HG03066 (cell line): ENCODE results near the gene PSMG3.

Experiments
- ATAC-seq: cut with Tn5 transposase; IDR thresholded peaks from one replicate; pipeline ENCODE4 v1.9.1; 2021; ENCODE audit warnings: low read depth; ENCODE audit not compliant: unreplicated experiment

PSMG3 gene

DNA sequence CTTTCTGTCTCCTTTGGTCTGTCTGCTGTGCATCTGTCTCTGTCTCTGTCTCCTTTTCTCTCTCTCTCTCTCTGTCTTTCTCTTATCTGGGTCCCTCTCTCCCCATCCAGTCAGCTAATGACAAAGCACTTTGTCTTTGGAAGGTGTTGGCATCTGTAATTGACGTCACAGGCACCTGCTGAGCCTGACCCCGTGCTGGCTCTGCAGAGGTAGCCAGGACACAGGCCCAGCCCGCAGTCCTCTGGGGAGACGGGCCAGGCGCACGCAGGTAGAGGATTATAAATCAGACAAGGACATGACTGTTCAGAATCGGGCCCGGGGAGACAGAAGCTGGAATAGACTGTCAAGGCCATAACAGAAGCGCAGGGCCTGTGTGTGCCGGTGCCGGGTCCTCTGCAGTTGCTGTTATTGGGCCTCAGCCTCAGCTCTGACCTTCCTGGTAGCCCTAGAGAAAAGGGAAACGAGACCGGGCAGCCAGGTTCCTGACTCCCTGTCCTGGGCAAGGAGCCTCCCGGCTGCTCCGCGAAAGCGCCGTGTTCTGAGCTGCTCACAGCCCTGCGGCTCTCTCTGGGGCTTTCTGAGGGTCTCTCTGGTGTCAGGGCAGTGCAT is 10.7 kb upstream of the PSMG3 start:
- ATAC-seq = no peak

DNA sequence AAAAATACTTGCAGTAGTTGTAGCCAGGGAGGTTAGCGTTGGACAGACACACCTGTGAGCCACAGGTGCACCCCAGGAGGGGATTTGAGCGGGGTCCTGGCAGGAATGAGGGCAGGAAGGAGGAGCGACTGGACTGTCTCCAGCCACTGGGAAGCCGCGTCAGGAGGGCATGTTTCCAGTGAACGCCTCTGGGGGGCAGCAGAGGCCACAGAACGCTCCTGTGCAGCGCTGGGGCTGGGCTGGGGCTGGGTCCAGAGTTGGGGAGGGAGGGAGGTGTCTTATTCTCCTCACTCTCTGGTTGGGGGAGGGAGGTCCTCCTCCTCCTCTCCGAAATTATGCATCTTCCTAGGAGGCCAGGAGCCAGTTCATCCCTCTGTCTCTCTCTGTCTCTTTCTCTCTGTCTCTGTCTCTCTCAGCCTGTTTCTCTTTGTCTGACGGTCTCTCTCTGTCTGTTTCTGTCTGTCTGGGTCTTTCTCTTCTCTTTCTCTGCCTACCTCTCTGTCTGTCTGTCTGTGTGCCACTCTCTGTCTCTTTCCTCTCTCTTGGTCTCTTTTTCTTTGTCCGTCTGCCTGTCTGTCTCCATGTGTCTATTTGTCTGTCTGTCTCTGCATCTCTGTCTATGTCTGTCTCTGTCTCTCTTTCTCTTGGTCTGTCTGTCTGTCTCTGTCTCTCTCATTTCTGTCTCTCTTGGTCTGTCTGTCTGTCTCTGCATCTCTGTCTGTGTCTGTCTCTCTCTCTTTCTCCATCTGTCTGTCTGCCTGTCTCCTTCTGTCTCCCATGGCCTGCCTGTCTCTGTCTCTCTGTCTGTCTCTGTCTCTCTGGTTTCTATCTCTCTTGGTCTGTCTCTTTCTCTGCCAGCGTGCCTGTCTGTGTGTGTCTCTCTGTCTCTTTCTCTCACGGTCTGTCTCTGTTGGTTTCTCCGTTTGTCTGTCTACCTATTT is 9.9 kb upstream of the PSMG3 start:
- no peak for ATAC-seq

DNA sequence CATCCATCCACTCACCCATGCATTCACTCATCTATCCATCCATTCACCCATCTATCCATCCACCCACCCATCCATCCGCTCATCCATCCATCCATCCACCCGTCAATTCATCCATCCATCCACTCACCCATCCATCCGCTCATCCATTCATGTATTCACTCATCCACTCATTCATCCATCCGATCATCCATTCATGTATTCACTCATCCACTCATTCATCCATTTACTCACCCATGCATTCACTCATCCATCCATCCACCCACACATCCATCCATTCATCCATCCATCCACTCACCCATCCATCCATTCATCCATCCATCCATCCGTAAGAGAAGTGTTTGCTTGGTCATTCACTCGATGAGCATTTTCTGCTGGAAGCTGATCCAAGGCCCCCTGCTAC is 8.7 kb upstream of the PSMG3 start:
- no peak for ATAC-seq

- no peak for ATAC-seq
Observed at GRCh38 chr7:1576521-1577253, 6.9 kb upstream of the PSMG3 start.

GRCh38 chr7:1575809-1576208 is 6.0 kb upstream of the PSMG3 start:
- no peak for ATAC-seq

- no peak for ATAC-seq
Observed at GRCh38 chr7:1572111-1572822, 2.4 kb upstream of the PSMG3 start.

DNA sequence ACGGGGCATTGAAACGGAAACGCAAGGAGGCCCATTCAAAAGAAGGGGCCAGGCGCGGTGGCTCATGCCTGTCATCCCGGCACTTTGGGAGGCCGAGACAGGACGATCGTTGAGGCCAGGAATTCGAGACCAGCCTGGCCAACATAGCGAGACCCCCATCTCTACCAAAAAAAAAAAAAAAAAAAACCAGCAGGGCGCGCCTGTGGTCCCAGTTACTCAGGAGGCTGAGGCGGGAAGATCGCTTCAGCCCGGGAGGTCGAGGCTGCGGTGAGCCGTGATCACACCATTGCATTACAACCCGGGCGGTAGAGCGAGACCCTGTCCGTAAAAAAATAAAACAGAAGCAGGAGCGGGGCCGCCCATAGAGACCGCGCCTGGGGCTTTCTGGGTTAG is 396 bp downstream of the PSMG3 start:
- ATAC-seq = no peak

GRCh38 chr7:1569016-1569415 is 816 bp downstream of the PSMG3 start:
- ATAC-seq = no peak

- no peak for ATAC-seq
Observed at GRCh38 chr7:1567896-1568510, 1.8 kb downstream of the PSMG3 start.

- no peak for ATAC-seq
Observed at GRCh38 chr7:1567049-1567771, 2.6 kb downstream of the PSMG3 start.

- ATAC-seq = no peak
Observed at GRCh38 chr7:1566687-1567048, 3.2 kb downstream of the PSMG3 start.

GRCh38 chr7:1564603-1565022 is 5.2 kb downstream of the PSMG3 start:
- no peak for ATAC-seq

DNA sequence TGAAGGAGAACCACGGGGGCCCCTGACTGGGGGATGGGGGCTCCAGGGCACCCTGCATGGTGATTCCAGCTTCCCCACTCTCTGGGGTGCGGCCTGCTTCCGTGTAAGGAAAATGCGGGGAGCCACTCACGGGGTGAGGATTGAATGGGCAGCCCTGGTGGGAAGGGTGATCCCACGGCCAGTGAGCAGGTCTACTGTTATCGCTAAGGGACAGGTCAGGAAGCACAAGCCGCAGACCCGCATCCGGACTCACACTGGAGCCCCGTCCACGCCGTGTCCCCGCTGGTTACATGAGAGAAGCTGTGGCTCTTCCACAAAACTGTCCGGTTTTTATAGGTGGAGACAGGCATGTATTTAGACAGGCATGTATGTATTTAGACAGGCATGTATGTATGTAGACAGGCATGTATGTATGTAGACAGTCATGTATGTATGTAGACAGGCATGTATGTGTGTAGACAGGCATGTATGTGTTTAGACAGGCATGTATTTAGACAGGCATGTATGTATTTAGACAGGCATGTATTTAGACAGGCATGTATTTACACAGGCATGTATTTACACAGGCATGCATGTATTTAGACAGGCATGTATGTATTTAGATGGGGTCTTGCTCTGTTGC is 5.7 kb downstream of the PSMG3 start:
- ATAC-seq = no peak

DNA sequence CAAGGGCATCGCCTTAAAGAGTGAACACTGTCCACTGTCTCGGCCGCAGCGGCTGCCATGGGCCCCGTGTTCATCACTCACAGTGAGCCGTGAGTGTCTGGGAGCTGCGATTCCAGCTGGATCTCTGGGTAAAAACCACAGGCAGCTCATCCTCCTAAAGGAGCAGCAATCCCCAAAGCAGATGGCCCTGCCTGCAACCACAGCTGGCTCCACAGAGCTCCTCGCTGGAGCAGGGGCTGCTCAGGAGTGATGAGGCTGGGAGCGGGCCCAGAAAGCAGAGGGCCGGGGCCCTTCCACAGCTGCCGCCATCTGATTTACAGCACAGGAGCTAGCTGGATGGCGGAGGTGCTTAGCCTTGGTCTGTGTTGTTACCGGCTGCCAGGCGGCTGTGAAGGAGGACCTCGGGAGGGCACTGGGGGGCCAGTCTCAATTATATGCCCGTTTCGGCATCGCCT is 7.2 kb downstream of the PSMG3 start:
- ATAC-seq = no peak

DNA sequence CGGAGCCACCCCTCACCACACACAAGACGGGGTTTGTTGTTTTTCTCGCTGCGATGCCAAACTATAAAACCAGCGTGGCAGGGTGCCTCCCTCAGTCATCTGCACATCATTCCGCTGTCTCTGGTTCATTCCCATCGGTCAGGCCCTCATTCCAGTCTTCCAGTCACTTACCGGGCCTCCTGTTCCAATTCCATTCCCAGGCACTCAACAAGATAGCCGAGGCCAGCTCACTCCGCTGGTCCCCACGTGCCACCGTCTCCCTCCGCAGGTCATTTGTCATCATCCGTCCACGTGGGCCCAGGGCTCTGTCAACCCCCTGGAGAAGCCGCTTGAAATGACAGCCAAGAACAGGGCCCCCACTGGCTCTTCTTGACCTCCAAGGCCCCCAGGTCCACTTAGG is 7.7 kb downstream of the PSMG3 start:
- ATAC-seq = no peak

DNA sequence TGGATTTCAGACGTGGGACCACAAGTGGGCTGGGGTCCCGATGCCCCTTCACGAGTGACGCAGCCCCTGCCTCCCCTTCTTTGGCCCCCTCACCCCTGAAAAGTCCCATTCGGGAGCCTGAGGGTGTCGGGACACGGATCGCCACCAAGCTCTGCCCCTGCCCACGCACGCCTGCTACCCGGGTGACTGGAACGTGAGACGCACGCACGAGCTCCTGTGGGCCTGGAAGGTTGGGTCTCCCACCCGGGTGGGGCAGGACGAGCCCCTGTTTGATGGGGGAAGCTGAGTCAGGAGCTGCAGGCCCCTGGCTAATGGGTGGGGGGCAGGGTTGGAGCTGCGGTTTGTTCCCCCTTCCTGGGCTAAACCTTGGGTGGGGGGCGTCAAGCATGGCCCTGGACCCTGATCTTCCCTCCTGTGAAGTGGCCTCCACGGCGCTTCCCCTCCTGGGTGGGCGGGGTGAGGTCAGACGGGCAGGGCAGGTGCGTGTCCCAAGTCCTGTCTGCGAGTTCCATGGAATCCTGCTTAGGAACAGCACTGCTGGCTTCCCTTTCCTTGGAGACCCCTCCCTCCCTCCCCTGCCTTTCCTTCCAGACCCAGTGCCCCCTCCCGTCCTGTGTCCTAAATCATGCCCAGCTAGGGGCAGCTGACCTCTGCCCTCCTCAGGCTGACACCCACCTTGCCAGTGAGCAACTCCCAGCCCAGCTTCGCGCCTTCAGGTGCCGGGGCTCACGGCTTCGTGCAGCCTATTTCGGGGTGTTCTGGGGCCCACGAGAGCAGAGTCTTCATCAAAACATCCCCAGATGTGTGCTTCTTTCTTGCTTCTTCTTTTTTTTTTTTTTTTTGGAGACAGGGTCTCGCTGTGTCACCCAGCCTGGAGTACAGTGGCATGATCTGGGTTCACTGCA is 8.5 kb downstream of the PSMG3 start:
- no peak for ATAC-seq

DNA sequence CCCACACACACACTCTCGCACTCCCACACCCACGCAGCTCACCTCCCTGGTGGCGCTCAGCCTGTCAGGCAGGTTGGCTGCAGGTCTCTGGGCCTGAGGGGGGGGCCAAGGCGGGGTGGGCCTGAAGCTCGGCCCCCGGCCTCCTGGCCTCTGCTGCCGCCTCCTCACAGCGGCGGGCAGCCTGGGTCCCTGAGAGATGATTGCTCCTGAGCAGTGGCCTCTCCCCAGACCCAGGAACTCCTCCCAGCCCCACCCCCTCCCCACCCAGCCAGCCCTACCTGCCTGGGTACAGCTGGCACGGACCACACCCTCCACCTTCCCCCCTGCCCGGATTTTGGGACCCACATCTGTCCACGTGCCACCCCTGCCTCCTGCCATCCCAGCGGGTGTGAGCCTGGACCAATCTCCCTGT is 9.2 kb downstream of the PSMG3 start:
- ATAC-seq = no peak
